GM19328 (cell line): ENCODE measurements around the gene GALNT10.

Source experiments
- ATAC-seq: cut with Tn5 transposase; IDR thresholded peaks from one replicate; pipeline ENCODE4 v1.9.1; 2021; ENCODE audit warnings: mild to moderate bottlenecking, moderate library complexity; ENCODE audit not compliant: unreplicated experiment

Gene GALNT10

GRCh38 chr5:154465169-154465568, 274.6 kb downstream of the GALNT10 start:
- ATAC-seq, result no peak

- no peak for ATAC-seq
Measured at GRCh38 chr5:154466147-154466546, 275.6 kb downstream of the GALNT10 start.

- ATAC-seq, result no peak
Measured at GRCh38 chr5:154466671-154467070, 276.1 kb downstream of the GALNT10 start.

GRCh38 chr5:154467655-154468354, 277.3 kb downstream of the GALNT10 start:
- peak; percentile 91 for ATAC-seq

- no peak for ATAC-seq
Measured at GRCh38 chr5:154470137-154470536, 279.6 kb downstream of the GALNT10 start.
